ENCODE data around the gene ZNF138. TPM values are rescaled to one million over a fixed set of nuclear protein-coding genes. Genes with fewer than 3 reads are reported as not detected.

The ZNF138 gene
- total and polyA plus RNA-seq, 8 donors, result 3.0 to 4.5 (median 3.6) TPM

DNA sequence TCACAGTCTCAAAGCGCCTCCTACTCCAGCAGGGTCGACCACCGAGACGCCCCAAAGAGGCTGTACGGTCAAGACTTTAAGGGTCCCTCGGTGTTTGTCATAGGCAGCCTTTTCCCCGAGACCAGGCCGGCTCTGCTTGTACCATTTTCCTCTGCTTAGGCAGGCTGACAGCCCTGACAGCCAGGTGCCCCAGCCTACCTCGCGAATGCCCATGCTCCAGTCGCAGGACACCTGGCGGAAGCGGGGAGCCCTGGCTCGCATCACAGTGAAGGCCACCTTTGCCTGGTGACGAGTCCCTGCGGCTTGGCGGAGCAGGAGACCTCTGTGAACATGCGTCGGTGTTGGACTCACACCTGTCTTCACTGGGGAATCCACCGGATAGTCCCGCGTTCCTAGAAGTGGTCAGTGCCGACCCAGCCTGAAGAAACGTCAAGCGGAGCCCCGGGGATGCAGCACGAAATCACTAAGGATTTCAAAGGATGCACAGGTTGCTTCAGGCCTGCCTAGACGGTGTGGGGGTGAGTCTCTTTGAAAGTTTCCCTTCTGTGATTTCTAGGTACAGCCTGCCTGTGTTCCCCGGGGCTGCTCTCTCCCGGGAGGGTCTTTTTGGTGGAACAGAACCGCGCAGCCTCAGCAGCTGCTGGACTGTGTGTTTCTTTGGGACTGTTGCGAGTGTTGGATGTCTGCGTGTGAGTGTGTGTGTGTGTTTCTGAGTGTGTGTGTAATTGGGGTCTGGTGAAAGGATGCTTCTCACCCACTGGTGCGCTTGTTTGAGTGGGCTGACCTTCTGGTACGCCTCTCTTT is 78.3 kb downstream of the ZNF138 start:
- FAIRE-seq, result no peak
- DNase-seq, result no peak
- Histone ChIP-seq H3K4me1 (no peaks in the 10 kb centered on the region), H3K27ac (no peak overlapping the region), H3K9me3 (no peaks in the 10 kb centered on the region), H3K27me3 (no peaks in the 10 kb centered on the region), H3K36me3 (no peaks in the 10 kb centered on the region), H3K4me3 (no peak overlapping the region)
- intact Hi-C loops (cut with DNase I), result no loop called here
- 77 to 87% methylated on average over 36 of the region's 36 CpGs for WGBS, 2 donors
- TF ChIP-seq, protein P1, sequence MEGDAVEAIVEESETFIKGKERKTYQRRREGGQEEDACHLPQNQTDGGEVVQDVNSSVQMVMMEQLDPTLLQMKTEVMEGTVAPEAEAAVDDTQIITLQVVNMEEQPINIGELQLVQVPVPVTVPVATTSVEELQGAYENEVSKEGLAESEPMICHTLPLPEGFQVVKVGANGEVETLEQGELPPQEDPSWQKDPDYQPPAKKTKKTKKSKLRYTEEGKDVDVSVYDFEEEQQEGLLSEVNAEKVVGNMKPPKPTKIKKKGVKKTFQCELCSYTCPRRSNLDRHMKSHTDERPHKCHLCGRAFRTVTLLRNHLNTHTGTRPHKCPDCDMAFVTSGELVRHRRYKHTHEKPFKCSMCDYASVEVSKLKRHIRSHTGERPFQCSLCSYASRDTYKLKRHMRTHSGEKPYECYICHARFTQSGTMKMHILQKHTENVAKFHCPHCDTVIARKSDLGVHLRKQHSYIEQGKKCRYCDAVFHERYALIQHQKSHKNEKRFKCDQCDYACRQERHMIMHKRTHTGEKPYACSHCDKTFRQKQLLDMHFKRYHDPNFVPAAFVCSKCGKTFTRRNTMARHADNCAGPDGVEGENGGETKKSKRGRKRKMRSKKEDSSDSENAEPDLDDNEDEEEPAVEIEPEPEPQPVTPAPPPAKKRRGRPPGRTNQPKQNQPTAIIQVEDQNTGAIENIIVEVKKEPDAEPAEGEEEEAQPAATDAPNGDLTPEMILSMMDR (IDR thresholded peaks at IDR 0.05), result no peak
- no peak for ATAC-seq

DNA sequence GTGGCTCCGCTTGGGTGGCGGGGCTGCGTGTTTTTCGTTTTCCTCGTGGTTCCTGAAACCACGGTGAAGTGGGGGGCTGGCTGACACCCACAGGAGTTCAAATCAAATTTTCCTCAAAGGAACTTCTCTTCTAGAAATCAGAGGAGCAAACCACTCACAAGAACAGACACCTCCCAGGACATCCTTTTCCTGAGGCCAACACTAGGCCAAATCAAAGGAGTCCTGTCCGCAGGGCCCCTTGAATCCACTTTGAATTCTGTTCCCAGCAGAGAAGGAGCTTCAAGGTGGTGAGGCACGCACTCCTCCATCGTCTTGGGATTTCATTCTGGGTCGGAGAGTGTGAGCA is 78.9 kb downstream of the ZNF138 start:
- intact Hi-C loops (cut with DNase I), result no loop called here
- FAIRE-seq (no peak), DNase-seq (no peak), ATAC-seq (no peak)
- no peaks in the 10 kb centered on the region for H3K4me1 ChIP-seq
- TF ChIP-seq, protein P1 (IDR thresholded peaks at IDR 0.05), result no peak
- WGBS, 2 donors, result 86 to 91% methylated on average over 10 of the region's 10 CpGs
- H3K36me3 ChIP-seq, result no peaks in the 10 kb centered on the region
- no peaks in the 10 kb centered on the region for H3K27me3 ChIP-seq
- no peak overlapping the region for H3K4me3 ChIP-seq
- no peak overlapping the region for H3K27ac ChIP-seq
- no peaks in the 10 kb centered on the region for H3K9me3 ChIP-seq

DNA sequence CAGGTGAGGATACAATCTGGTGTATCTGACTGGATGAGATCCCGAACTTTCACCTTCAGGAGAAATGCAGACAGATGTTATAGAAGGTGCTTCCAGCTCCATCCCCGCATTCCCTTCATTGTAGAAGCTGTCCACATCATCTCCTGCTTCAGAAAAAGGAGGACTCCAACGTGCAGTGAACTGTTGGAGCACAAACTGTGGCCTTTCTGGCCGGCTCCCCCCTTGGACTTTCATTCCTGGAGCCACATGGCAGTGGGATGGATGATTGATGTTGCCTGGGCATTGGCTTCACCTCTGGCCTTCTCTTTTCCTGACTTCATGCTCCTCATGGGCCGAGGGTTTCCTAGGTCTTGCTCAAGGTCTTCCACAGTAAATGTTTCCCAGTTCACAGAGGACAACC is 79.3 kb downstream of the ZNF138 start:
- DNase-seq (no peak), ATAC-seq (no peak), FAIRE-seq (no peak)
- no peak overlapping the region for H3K27ac ChIP-seq
- H3K36me3 ChIP-seq, result no peaks in the 10 kb centered on the region
- TF ChIP-seq, protein P1 (IDR thresholded peaks at IDR 0.05), result no peak
- H3K4me1 ChIP-seq, result no peaks in the 10 kb centered on the region
- 43 to 50% methylated on average over 5 of the region's 5 CpGs for WGBS, 2 donors
- H3K4me3 ChIP-seq, result no peak overlapping the region
- H3K27me3 ChIP-seq, result no peaks in the 10 kb centered on the region
- intact Hi-C loops (cut with DNase I), result no loop called here
- no peaks in the 10 kb centered on the region for H3K9me3 ChIP-seq

DNA sequence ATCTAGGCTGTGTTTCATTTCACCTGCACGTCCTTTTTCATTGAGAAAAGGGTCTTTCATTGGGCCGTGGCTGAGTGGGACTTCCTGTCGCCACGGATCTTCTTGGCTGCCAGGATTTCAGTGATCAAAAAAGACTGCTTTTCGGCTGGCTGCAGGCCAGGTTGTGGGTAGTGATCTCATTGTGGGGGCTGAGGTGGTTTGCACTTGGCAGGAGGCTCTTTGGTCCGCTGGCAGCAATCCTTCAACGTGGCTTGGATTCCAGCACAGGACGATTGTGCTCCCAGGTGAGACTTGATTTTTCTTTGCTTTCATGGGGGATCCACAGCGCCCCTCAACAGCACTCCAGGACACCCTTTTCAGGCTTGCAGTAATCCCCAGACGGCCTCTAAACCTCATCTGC is 79.9 kb downstream of the ZNF138 start:
- TF ChIP-seq, protein P1 (IDR thresholded peaks at IDR 0.05), result no peak
- no peak overlapping the region for H3K27ac ChIP-seq
- intact Hi-C loops (cut with DNase I), result no loop called here
- no peaks in the 10 kb centered on the region for H3K27me3 ChIP-seq
- FAIRE-seq (no peak), ATAC-seq (no peak), DNase-seq (no peak)
- H3K9me3 ChIP-seq, result no peaks in the 10 kb centered on the region
- 54 to 57% methylated on average over 10 of the region's 10 CpGs for WGBS, 2 donors
- H3K36me3 ChIP-seq, result no peaks in the 10 kb centered on the region
- no peak overlapping the region for H3K4me3 ChIP-seq
- H3K4me1 ChIP-seq, result no peaks in the 10 kb centered on the region

DNA sequence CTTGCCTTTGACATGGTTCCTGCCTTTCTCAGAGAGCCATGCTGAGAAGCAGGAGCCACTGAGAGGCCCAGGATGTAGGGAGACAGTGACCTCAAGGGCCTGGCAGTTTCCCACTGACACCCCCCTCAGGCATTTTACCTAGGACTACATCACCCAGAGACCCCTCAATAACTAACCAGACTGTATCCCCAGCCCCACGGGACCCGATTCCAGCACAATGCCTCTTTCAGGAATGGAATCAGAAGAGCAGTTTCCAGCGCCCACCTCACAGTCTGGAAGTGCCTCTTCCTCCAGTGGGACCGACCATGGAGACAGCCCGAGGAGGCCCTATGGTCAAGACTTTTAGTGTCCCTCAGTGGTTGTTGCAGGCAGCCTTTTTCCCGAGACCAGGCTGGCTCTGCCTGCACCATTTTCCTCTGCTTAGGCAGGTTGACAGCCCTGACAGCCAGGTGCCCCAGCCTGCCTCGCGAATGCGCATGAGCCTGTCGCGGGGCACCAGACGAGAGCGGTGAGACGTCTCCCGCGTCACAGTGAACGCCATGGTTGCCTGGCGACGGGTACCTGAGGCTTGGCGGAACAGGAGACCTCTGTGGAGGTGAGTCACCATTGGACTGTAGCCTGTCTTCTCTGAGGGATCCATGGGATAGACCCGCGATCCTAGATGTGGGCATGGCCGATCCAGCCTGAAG is 80.5 kb downstream of the ZNF138 start:
- Histone ChIP-seq H3K4me1 (no peaks in the 10 kb centered on the region), H3K27ac (no peak overlapping the region), H3K27me3 (no peaks in the 10 kb centered on the region), H3K4me3 (no peak overlapping the region), H3K9me3 (no peaks in the 10 kb centered on the region), H3K36me3 (no peaks in the 10 kb centered on the region)
- DNase-seq, result no peak
- WGBS, 2 donors, result 66% methylated on average over 23 of the region's 23 CpGs
- TF ChIP-seq, protein P1 (IDR thresholded peaks at IDR 0.05), result no peak
- ATAC-seq, result no peak
- intact Hi-C loops (cut with DNase I), result no loop called here
- no peak for FAIRE-seq

Data from pancreas (tissue), 10 donors.